ENCODE results near the gene C17orf50.
A peak's percentile ranks its signal among the peaks of the same experiment; 100 is the strongest.

C17orf50 gene

GRCh38 chr17:35780950-35781349 lies 20.3 kb downstream of the C17orf50 start:
- DNase-seq = no peak

- no peak for DNase-seq
These were observed 24.2 kb downstream of the C17orf50 start for GRCh38 chr17:35784895-35785294.

- no peak for DNase-seq
These were observed 26.3 kb downstream of the C17orf50 start for GRCh38 chr17:35786941-35787432.

- peak in 4 of 51 donors; percentile 11 to 53 (median 25) for DNase-seq
These were observed 28.0 kb downstream of the C17orf50 start for GRCh38 chr17:35788477-35789368.

GRCh38 chr17:35790841-35791240 lies 30.2 kb downstream of the C17orf50 start:
- no peak for DNase-seq

- no peak for DNase-seq
These were observed 31.1 kb downstream of the C17orf50 start for GRCh38 chr17:35791681-35792350.

GRCh38 chr17:35793257-35793656 lies 32.6 kb downstream of the C17orf50 start:
- DNase-seq = peak in 8 of 51 donors; percentile 17 to 39 (median 24)

GRCh38 chr17:35795007-35795870 lies 34.6 kb downstream of the C17orf50 start, which contains the start of gene MMP28:
TSS of gene MMP28 (minus strand) at chr17:35795641. CDS start at chr17:35795377, 264 bp downstream.
- peak in 7 of 51 donors; percentile 14 to 49 (median 22) for DNase-seq

- DNase-seq = no peak
These were observed 35.2 kb downstream of the C17orf50 start for GRCh38 chr17:35795871-35796265.

GRCh38 chr17:35796942-35797341 lies 36.3 kb downstream of the C17orf50 start:
- no peak for DNase-seq

- DNase-seq = no peak
These were observed 36.7 kb downstream of the C17orf50 start for GRCh38 chr17:35797370-35797769.

GRCh38 chr17:35797918-35798317 lies 37.2 kb downstream of the C17orf50 start:
- DNase-seq = no peak

GRCh38 chr17:35799942-35800341 lies 39.3 kb downstream of the C17orf50 start:
- peak in 32 of 51 donors; percentile 13 to 79 (median 60) for DNase-seq

- peak in 35 of 51 donors; percentile 11 to 78 (median 58) for DNase-seq
These were observed 41.0 kb downstream of the C17orf50 start for GRCh38 chr17:35801583-35802224.

GRCh38 chr17:35804658-35805192 lies 44.0 kb downstream of the C17orf50 start:
- DNase-seq = peak in 18 of 51 donors; percentile 9 to 73 (median 30)

- DNase-seq = no peak
These were observed 46.9 kb downstream of the C17orf50 start for GRCh38 chr17:35807371-35808144.

- DNase-seq = no peak
These were observed 47.7 kb downstream of the C17orf50 start for GRCh38 chr17:35808240-35808961.

- DNase-seq = peak; percentile 78 to 98 (median 94)
These were observed 48.5 kb downstream of the C17orf50 start, which contains the start of gene TAF15 for GRCh38 chr17:35808962-35809854. TSS of gene TAF15 (plus strand) at chr17:35809484. CDS start at chr17:35809570, 86 bp downstream.
